Measurements from ENCODE around the gene HRC.
"Not testable (repeated sequence)": the region's sequence is repeated elsewhere in the genome, so short reads cannot be mapped to it uniquely, and the experiment has no call there.

HRC gene

GRCh38 chr19:49160450-49161189 is 5.4 kb upstream of the HRC start:
- DNase-seq, result no peak

GRCh38 chr19:49157445-49158224 is 2.4 kb upstream of the HRC start, which contains the start of gene TRPM4:
TSS of gene TRPM4 (plus strand) at chr19:49157792. CDS start at chr19:49157867, 75 bp downstream.
- DNase-seq, result no peak

GRCh38 chr19:49155820-49156346 is 687 bp upstream of the HRC start:
- DNase-seq, result no peak

DNA sequence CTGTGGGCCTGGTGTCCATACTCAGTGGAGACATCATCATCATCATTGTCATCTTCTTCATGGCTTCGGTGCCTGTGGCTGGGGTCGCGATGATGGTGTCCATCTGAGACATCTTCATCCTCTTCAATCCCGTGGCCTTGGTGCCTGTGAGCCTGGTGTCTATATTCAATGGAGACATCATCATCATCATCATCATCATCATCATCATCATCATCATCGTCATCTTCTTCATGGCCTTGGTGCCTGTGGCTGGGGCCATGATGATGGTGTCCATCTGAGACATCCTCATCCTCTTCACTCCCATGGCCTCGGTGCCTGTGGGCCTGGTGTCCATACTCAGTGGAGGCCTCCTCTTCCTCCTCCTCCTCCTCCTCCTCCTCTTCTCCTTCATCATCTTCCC is 917 bp downstream of the HRC start:
- DNase-seq, result no peak

DNA sequence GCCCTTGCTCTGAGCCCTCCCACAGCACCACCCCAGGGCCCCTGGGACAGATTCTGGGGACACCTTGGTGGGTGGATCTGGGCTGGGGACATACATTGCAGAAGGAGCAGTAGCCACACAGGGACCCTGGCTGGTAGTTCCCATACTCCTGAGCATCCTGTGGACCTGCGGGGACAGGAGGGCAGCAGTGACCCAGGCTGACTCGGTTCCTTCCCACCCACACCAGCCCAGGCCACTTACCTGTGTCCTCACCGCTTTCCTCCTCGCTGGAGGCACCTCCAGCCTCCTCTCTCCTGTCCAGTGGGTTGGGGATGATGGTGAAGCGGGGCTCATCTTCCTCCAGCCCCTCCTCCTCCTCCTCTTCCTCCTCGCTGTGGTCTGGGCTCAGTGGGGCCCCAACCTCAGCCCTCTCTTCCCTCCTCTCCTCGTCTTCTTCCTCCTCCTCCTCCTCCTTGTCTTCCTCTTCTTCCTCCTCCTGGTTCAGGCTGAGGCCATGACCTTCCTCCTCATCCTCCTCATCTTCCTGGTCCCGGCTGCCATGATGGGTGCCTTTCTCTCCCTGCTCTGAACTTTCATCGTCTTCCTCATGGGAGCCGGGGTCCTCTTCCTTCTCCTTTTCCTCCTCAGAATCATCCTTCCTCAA is 1.9 kb downstream of the HRC start:
- DNase-seq, result no peak

GRCh38 chr19:49152119-49152550 is 3.1 kb downstream of the HRC start:
- no peak for DNase-seq

DNA sequence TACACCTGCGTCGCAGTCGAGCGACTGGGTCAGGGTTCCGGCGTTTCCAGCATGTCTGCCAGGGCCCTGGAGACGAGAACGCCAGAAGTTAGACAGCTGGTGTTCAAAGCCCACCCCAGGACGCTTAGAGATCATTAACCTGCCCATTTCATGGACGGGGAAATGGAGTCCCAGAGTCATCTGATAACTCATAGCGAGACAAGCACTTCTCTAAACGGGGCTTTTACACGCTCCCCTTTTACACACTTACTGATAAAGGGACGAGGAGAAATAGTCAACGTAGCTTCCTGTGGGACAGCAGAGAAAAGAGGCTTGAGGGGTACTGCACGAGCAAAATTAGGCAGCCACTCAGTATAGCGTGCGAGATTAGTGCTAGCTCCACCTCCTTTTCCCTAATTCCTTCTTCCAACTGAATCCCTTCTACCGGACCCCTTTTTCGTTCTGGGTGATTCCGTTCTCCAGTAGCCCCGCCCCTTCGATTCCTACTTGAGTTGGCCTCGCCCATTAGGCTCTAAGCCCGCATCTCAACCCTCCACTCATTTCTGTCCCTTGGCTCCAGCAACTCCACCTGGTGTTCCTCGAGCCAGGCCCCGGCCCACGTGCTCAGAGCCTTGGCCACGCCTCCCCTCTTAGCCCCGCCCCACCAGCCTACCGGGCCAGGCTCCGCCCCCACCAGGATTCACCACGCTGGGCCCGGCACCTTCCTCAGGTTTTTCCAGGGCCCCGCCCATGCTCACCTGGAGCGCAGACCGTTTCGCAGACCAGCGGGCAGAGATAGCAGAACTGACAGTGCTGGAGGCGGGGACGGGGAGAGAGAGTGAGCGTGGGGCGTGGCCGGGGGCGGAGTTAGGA is 3.7 kb downstream of the HRC start:
- DNase-seq, result no peak

DNA sequence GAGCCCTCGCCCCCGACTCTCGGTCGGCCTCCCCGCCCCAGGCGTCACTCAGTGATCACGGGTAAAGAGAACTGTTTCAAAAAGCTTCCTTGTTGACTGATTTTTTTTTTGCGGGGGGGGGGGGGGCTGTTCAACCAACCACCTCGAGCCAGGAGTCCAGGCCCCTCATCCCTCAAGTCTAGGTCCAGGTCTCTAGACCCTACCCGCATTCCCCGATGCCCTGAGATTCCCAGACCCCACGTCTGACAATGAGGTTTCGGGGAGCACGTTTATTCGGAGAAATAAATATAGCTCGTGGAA is 4.3 kb downstream of the HRC start:
- DNase-seq, result no peak

GRCh38 chr19:49150106-49150943 is 4.9 kb downstream of the HRC start:
- no peak for DNase-seq

DNA sequence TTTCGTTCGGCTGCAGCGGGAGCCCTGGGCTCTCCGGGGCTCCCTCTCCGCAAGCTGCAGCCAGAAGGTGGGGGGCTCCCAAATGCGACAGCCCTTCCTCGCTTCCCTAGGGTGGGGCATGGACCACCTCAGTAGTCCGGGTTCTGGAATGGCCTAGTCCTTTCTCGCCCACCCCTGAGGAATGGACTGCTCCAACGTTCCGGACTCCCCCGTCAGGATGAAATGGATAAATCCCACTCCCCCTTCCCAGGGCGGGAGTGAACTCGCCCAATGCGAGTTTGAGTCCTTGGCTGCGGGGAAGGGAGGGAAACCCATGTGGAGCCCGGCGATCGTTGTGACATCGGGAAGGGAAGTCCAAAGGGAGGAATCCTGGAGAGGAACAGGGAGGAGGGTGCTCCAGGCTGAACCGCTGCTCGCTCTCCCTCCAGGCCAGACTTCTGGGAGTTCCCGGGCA is 5.5 kb downstream of the HRC start:
- no peak for DNase-seq

GRCh38 chr19:49148784-49149651 is 6.2 kb downstream of the HRC start:
- DNase-seq, result peak; percentile 21

- DNase-seq, result no peak
Measured at GRCh38 chr19:49148044-49148682, 7.0 kb downstream of the HRC start.

DNA sequence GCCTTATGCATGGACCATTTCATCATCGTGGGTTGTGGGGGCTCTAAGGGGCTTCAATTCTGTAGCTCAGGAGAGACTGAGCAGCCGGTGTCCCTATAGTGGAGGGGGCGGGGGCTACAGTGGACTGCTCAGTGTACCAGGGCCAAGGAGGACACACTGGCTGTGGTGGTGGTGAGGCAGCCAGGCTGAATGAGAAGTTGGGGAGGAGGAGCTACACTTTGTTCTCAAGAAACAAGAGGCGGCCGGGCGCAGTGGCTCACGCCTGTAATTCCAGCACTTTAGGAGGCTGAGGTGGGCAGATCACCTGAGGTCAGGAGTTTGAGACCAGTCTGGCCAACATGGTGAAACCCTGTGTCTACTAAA is 8.8 kb downstream of the HRC start:
- not testable (repeated sequence) for DNase-seq

- DNase-seq, result peak; percentile 38
Measured at GRCh38 chr19:49145573-49146407, 9.4 kb downstream of the HRC start.

DNA sequence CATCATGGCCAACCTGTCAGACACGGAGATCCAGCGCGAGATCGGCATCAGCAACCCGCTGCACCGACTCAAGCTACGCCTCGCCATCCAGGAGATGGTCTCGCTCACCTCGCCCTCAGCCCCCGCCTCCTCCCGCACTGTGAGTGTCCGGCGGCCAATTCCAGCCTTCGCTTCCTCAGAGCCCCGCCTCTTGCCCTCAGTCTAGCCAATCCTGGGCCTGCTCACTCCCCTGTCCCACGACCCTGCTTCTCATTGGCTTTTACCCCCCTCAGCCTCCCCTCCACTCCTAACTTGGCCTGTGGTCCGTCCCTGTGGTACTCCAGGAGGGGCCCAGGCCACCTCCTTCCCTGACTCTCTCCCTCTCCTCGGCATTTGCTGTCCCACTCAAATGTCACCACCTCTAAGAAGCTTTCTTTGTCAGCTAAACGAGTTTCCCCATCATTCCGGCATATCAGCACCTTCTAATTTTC is 12.3 kb downstream of the HRC start:
- no peak for DNase-seq

DNA sequence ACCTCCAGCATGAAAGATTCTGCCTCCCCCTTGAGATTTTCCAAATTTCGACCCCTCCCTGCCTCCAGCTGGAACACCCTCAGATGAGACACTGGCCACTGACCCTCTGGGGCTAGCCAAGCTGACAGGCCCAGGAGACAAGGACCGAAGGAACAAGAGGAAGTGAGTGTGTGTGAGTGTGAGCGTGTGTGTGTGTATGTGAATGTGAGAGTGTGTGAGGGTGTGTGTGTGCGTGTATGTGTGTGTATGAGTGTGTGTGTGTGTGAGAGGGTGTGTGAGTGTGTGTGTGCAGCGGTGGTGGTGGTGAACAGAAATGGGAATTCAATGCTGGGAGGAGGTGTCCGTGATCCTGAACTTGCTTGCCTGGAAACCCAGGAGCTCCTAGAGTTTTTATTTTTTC is 13.8 kb downstream of the HRC start:
- no peak for DNase-seq

DNA sequence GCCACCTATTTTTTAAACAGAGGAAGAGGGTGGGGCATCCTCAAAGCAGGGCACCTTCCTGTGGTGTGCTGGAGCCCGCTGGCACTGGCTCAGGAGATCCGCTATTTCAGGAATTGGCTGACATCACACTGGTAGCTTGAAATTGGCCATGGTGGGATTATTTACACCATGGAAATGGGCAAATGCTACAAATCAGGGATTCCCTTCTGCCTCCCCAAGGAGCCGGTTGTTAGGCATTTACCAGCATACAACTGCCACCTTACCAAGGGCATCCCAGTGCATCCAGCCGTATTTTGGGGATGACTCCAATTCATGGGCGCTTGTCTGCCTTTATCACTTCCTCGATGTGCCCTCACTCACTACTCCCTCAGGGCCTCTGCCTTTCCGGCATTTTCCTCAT is 14.2 kb downstream of the HRC start:
- no peak for DNase-seq

DNA sequence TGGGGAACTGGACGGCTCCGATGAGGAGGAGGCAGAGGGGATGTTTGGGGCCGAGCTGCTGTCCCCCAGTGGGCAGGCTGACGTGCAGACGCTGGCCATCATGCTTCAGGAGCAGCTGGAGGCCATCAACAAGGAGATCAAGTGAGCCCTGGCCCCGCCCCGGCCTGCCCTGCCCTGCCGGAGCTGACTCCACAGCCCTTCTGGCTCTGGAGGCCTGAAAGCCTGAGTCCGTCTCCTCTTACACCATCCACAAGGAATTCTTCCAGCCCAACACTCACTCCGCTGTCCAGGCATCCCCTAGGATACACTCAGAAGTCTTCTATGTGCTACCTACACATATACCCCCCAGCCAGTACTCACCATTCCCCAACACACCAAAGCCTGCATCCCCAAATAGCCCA is 18.4 kb downstream of the HRC start:
- DNase-seq, result no peak

DNA sequence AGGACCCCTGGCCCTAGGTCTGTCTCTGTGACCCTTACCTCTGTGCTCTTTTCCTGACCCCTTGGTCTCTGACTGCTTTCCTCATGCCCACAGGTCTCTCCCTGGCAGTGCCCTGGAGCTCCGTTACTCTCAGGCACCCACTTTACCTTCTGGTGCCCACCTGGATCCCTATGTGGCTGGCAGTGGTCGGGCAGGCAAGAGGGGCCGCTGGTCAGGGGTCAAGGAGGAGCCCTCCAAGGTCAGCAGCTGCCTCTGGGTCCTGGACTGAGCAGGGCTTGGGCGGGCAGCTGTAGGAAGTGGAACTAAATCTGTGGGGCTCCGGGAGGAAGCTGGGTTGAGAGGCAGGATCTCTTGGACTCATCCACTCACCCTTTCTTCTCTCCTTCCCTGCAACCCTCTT is 19.5 kb downstream of the HRC start:
- DNase-seq, result no peak

Data from NK-92 treated with Interleukin-12 subunit alpha and Interleukin-12 subunit beta, amount 100 ng/mL, for 24 hours (cell line).